Activated B cell treated with CpG ODN at 0.5 μM for 24 hours (primary cell): Measurements from ENCODE around the gene ENTREP1. TPM values are rescaled to one million over a fixed set of nuclear protein-coding genes. Genes with fewer than 3 reads are reported as not detected.
"Not testable (repeated sequence)": the region's sequence is repeated elsewhere in the genome, so short reads cannot be mapped to it uniquely, and the experiment has no call there.

ENCODE experiments used
- ATAC-seq: fragments of 200-7000 bp; cut with Tn5 transposase; one replicate; pipeline ENCODE4 v1.10.0; 2021; ENCODE audit warnings: low read depth, mild to moderate bottlenecking, moderate library complexity
- CTCF ChIA-PET: fragments of 350-600 bp; sonication (Branson Sonifier 250); formaldehyde crosslinking; loops from one replicate; lab custom pipeline; 2021; ENCODE audit warnings: antibody characterized with exemption; lab: Charles Lee
- POLR2A ChIA-PET: fragments of 350-600 bp; sonication (Branson Sonifier 250); formaldehyde crosslinking; loops from one replicate; lab custom pipeline; 2021; ENCODE audit warnings: antibody characterized with exemption; lab: Charles Lee
- DNase-seq: peaks from one replicate; pipeline ENCODE4 v3.0.0; 2022
- H3K27ac Mint-ChIP-seq: one replicate; pipeline ENCODE4 v1.8.0; 2020; ENCODE audit warnings: mixed read lengths
- H3K27me3 Mint-ChIP-seq: one replicate; pipeline ENCODE4 v1.8.0; 2021; ENCODE audit warnings: mixed read lengths
- H3K36me3 Mint-ChIP-seq: one replicate; pipeline ENCODE4 v1.8.0; 2021; ENCODE audit warnings: low read depth, mixed read lengths
- H3K4me1 Mint-ChIP-seq: one replicate; pipeline ENCODE4 v1.8.0; 2021; ENCODE audit warnings: mixed read lengths
- H3K4me3 Mint-ChIP-seq: one replicate; pipeline ENCODE4 v1.8.0; 2020; ENCODE audit warnings: mild to moderate bottlenecking, mixed read lengths
- H3K9me3 Mint-ChIP-seq: one replicate; pipeline ENCODE4 v1.8.0; 2020; ENCODE audit warnings: mixed read lengths
- CTCF ChIP-seq: fragments of 200-600 bp; IDR thresholded peaks from one replicate; pipeline ENCODE4 v1.8.0; 2022; ENCODE audit warnings: antibody characterized with exemption, mild to moderate bottlenecking
- intact Hi-C: fragments of 100-400 bp; cut with micrococcal nuclease; formaldehyde crosslinking; loops from one replicate; pipeline ENCODE4 v1.15.1; 2024
- total RNA-seq: library from RNA; stranded (reverse); gene quantifications from 2 replicates; pipeline ENCODE4 v1.2.3, GENCODE V29; 2022

ENTREP1 gene
- total RNA-seq, 1 donor from 2014 or later = not detected

GRCh38 chr9:69299315-69299714 is 25.7 kb upstream of the ENTREP1 start:
- ChIA-PET POLR2A (no interaction called here), CTCF (no interaction called here)
- DNase-seq (no peak), ATAC-seq (no peak)
- Mint-ChIP-seq H3K27me3 (peaks cover 7% of the 10 kb centered on the region), H3K4me1 (no peaks in the 10 kb centered on the region), H3K4me3 (no peak overlapping the region), H3K36me3 (no peaks in the 10 kb centered on the region), H3K9me3 (no peaks in the 10 kb centered on the region), H3K27ac (no peak overlapping the region)
- no peak for TF ChIP-seq CTCF
- intact Hi-C loops = no loop called here

GRCh38 chr9:69299826-69300225 is 25.2 kb upstream of the ENTREP1 start:
- Mint-ChIP-seq H3K36me3 (no peaks in the 10 kb centered on the region), H3K4me1 (no peaks in the 10 kb centered on the region), H3K27me3 (peaks cover 5% of the 10 kb centered on the region), H3K9me3 (no peaks in the 10 kb centered on the region), H3K27ac (no peak overlapping the region), H3K4me3 (no peak overlapping the region)
- intact Hi-C loops = no loop called here
- ATAC-seq (no peak), DNase-seq (no peak)
- ChIA-PET POLR2A (no interaction called here), CTCF (no interaction called here)
- no peak for TF ChIP-seq CTCF

GRCh38 chr9:69303331-69303730 is 21.7 kb upstream of the ENTREP1 start:
- TF ChIP-seq CTCF = no peak
- Mint-ChIP-seq H3K9me3 (no peaks in the 10 kb centered on the region), H3K27ac (no peak overlapping the region), H3K4me1 (no peaks in the 10 kb centered on the region), H3K27me3 (peaks cover 3% of the 10 kb centered on the region), H3K36me3 (no peaks in the 10 kb centered on the region), H3K4me3 (no peak overlapping the region)
- ATAC-seq (no peak), DNase-seq (no peak)
- intact Hi-C loops = no loop called here
- ChIA-PET POLR2A (no interaction called here), CTCF (no interaction called here)

DNA sequence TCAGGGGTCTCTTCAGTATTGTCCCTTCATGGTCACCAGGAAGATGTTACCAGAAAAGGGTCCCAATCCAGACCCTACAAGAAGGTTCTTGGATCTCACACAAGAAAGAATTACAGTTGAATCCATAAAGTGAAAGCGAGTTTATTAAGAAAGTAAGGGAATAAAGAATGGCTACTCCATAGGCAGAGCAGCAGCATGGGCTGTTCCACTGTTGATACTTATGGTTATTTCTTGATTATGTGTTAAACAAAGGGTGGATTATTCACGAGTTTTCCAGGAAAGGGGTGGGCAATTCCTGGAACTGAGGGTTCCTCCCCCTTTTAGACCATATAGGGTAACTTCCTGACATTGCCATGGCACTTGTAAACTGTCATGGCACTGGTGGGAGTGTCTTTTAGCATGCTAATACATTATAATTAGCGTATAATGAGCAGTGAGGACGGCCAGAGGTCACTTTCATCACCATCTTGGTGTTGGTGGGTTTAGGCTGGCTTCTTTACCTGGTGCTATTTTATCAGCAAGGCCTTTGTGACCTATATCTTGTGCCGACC is 18.0 kb upstream of the ENTREP1 start:
- POLR2A ChIA-PET, H3K9me3 Mint-ChIP-seq: not testable (repeated sequence)

DNA sequence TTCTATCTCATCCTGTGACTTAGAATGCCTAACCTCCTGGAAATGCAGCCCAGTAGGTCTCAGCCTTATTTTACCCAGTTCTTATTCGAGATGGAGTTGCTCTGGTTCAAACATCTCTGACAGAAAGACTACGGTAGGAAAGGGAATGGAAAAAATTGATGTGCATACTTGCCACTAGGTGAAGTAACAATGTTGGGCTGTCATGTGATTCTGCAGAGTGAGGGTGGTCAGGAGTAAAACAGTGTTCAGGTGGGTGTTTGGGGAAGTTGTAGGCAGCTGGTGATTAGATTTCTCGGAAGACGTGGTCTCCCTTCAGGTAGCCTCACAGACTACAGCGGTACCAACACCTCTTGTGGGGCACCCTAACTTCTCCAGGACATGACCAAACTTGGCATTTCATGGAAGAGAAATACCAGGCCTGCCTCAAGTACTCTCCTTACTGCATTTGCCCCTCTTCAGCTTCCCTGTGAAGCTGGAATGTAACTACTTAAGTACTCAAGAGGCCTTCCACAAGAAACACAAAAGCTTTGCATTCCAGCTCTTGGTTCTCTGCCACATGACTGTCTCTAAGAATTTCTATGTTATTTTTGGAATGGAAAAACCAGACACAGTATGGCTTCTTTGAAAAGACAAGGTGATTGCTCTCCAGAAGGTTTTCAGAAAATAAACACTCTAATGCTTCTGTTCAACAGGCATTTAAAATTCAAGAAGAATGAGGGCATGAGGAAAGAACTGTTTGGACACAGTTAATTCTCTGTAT is 17.4 kb upstream of the ENTREP1 start:
- ATAC-seq (no peak), DNase-seq (no peak)
- Mint-ChIP-seq H3K9me3 (peaks cover 9% of the 10 kb centered on the region), H3K36me3 (no peaks in the 10 kb centered on the region), H3K4me1 (no peaks in the 10 kb centered on the region), H3K27ac (no peak overlapping the region), H3K27me3 (peaks cover 9% of the 10 kb centered on the region), H3K4me3 (no peak overlapping the region)
- intact Hi-C loops = no loop called here
- ChIA-PET POLR2A (no interaction called here), CTCF (no interaction called here)
- TF ChIP-seq CTCF = no peak

More for the DNA sequence above, 18.0 kb upstream of the ENTREP1 start:
- CTCF ChIA-PET, H3K4me3 Mint-ChIP-seq, H3K27me3 Mint-ChIP-seq, H3K36me3 Mint-ChIP-seq, H3K4me1 Mint-ChIP-seq, intact Hi-C loops, H3K27ac Mint-ChIP-seq, DNase-seq, ATAC-seq: not testable (repeated sequence)
